CD4-positive, alpha-beta T cell (primary cell): ENCODE data around the gene STX1B. TPM values are rescaled to one million over a fixed set of nuclear protein-coding genes. Genes with fewer than 3 reads are reported as not detected.

Experiments
- ATAC-seq: fragments of 200-7000 bp; cut with Tn5 transposase; one replicate; pipeline ENCODE4 v1.10.0; 2022; ENCODE audit warnings: mild to moderate bottlenecking; ENCODE audit not compliant: poor library complexity
- CTCF ChIA-PET: fragments of 350-600 bp; sonication (Branson Sonifier 250); formaldehyde crosslinking; loops from one replicate; lab custom pipeline; 2021; ENCODE audit warnings: antibody characterized with exemption, inconsistent platforms; lab: Charles Lee
- POLR2A ChIA-PET: fragments of 350-600 bp; sonication (Branson Sonifier 250); formaldehyde crosslinking; loops from one replicate; lab custom pipeline; 2021; ENCODE audit warnings: antibody characterized with exemption, inconsistent platforms; lab: Charles Lee
- DNase-seq, 14 experiments: peaks; one replicate each; pipeline ENCODE4 v3.0.0-alpha.2; 2013 to 2020; ENCODE audit warnings: mixed read lengths in 2 of 14
- H3K27ac ChIP-seq, 2 donors: one replicate each; pipeline versions ENCODE4 v1.5.1 to v1.7.0; 2013; ENCODE audit warnings: low read length in 2 of 2, low read depth in 1 of 2, mild to moderate bottlenecking in 1 of 2
- H3K27me3 ChIP-seq, 2 experiments: 1 replicate in 1 of 2; 2 replicates in 1 of 2; pipeline versions ENCODE4 v1.6.1 to v1.7.0; 2013; ENCODE audit warnings: low read length in 2 of 2, control low read depth in 1 of 2, mild to moderate bottlenecking in 1 of 2, moderate library complexity in 1 of 2; ENCODE audit not compliant: insufficient read depth in 2 of 2, control insufficient read depth in 1 of 2
- H3K36me3 ChIP-seq: one replicate; pipeline ENCODE4 v1.6.1; 2013; ENCODE audit warnings: low read length, control low read depth; ENCODE audit not compliant: insufficient read depth
- H3K4me1 ChIP-seq: one replicate; pipeline ENCODE4 v1.6.1; 2013; ENCODE audit warnings: low read length, control low read depth; ENCODE audit not compliant: insufficient read depth
- H3K4me3 ChIP-seq: one replicate; pipeline ENCODE4 v1.5.1; 2013; ENCODE audit warnings: mild to moderate bottlenecking, low read length, moderate library complexity
- H3K9me3 ChIP-seq, 2 experiments: 1 replicate in 1 of 2; 2 replicates in 1 of 2; pipeline versions ENCODE4 v1.6.1 to v1.7.0; 2013; ENCODE audit warnings: low read length in 2 of 2, mild to moderate bottlenecking in 2 of 2, control low read depth in 1 of 2, moderate library complexity in 1 of 2; ENCODE audit not compliant: control insufficient read depth in 1 of 2, insufficient read depth in 1 of 2
- H3K27ac Mint-ChIP-seq: one replicate; pipeline ENCODE4 v1.8.0; 2020; ENCODE audit warnings: mixed read lengths
- H3K27me3 Mint-ChIP-seq: one replicate; pipeline ENCODE4 v1.8.0; 2021; ENCODE audit warnings: mixed read lengths
- H3K36me3 Mint-ChIP-seq: one replicate; pipeline ENCODE4 v1.8.0; 2021; ENCODE audit warnings: low read depth, mixed read lengths
- H3K4me1 Mint-ChIP-seq: one replicate; pipeline ENCODE4 v1.8.0; 2021; ENCODE audit warnings: low read depth, mixed read lengths
- H3K4me3 Mint-ChIP-seq: one replicate; pipeline ENCODE4 v1.8.0; 2020; ENCODE audit warnings: mild to moderate bottlenecking, mixed read lengths
- H3K9me3 Mint-ChIP-seq: one replicate; pipeline ENCODE4 v1.8.0; 2020; ENCODE audit warnings: mixed read lengths
- intact Hi-C, 2 experiments: fragments of 100-400 bp; cut with DNase I in 1 of 2; cut with micrococcal nuclease in 1 of 2; formaldehyde crosslinking; loops; one replicate each; pipeline versions ENCODE4 v1.15.1 to v1.9.0; 2023 to 2025; cut with DNase I, micrococcal nuclease
- total RNA-seq, 174 experiments: library from RNA in 2 of 174; stranded (reverse) in 2 of 174; gene quantifications; one replicate each; pipeline ENCODE4 v1.2.3 and lab custom pipeline; 2021 to 2026
- TF ChIP-seq, protein P1 (sequence below): fragments of 200-600 bp; IDR thresholded peaks from one replicate; pipeline ENCODE4 v1.8.0; 2022; ENCODE audit warnings: antibody characterized with exemption, mild to moderate bottlenecking

The STX1B gene
- total RNA-seq, 2 experiments from 2014 or later = 2.9 to 3.1 TPM

DNA sequence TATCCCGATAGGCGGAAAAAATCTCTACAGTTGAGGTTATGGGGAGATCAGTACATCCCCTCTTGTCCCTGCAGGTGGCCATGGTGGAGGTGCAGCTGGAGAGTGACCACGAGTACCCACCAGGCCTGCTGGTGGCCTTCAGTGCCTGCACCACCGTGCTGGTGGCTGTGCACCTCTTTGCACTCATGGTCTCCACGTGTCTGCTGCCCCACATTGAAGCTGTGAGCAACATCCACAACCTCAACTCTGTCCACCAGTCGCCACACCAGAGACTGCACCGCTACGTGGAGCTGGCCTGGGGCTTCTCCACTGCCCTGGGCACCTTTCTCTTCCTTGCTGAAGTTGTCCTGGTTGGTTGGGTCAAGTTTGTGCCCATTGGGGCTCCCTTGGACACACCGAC lies 57.3 kb downstream of the STX1B start:
- H3K9me3 Mint-ChIP-seq = no peaks in the 10 kb centered on the region
- H3K4me1 Mint-ChIP-seq = peaks cover 30% of the 10 kb centered on the region
- Histone ChIP-seq H3K4me3 (no peak overlapping the region), H3K27me3 (no peaks in the 10 kb centered on the region), H3K4me1 (peaks cover 46% of the 10 kb centered on the region), H3K36me3 (no peaks in the 10 kb centered on the region), H3K27ac (no peak overlapping the region), H3K9me3 (peaks cover 0 to 6% of the 10 kb centered on the region in 2 experiments)
- no peak overlapping the region for H3K4me3 Mint-ChIP-seq
- no peak for DNase-seq
- intact Hi-C loops = loop anchor here in 1 of 2 experiments (10.0 kb wide), 2 partner anchors 122 to 912 kb away; partner anchors contain the start of genes ZNF646 and ZNF668
- H3K27me3 Mint-ChIP-seq = no peaks in the 10 kb centered on the region
- no peak for ATAC-seq
- peaks cover 8% of the 10 kb centered on the region for H3K36me3 Mint-ChIP-seq
- TF ChIP-seq, protein P1, sequence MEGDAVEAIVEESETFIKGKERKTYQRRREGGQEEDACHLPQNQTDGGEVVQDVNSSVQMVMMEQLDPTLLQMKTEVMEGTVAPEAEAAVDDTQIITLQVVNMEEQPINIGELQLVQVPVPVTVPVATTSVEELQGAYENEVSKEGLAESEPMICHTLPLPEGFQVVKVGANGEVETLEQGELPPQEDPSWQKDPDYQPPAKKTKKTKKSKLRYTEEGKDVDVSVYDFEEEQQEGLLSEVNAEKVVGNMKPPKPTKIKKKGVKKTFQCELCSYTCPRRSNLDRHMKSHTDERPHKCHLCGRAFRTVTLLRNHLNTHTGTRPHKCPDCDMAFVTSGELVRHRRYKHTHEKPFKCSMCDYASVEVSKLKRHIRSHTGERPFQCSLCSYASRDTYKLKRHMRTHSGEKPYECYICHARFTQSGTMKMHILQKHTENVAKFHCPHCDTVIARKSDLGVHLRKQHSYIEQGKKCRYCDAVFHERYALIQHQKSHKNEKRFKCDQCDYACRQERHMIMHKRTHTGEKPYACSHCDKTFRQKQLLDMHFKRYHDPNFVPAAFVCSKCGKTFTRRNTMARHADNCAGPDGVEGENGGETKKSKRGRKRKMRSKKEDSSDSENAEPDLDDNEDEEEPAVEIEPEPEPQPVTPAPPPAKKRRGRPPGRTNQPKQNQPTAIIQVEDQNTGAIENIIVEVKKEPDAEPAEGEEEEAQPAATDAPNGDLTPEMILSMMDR = no peak
- no peak overlapping the region for H3K27ac Mint-ChIP-seq
- CTCF ChIA-PET = interaction anchor here (0.9 to 3.4 kb wide), 7 partner anchors 11 to 915 kb away, joined by 3 to 14 read pairs (median 4); partner anchors contain the start of gene HSD3B7
- POLR2A ChIA-PET = interaction anchor here (1.2 to 1.4 kb wide), 3 partner anchors 11 to 226 kb away, joined by 3 read pairs; partner anchors contain the start of gene FUS

DNA sequence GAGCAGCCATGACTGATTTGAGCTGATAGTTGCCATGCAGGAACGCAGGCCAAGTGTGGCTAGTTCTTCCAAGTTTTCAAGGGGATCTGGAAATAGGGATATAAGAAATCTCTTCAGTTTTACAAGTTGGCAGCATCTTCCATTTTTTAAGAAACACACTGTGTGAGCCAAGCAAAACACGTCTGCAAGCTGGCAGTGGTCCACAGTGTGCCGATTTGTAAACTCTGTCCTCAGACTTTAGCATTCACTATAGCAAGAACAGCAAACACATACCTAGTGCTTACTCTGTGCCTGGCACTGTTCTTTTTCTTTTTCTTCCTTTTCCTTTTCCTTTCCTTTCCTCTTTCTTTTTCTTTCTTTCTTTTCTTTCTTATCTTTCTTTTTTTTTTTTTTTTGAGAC lies 58.7 kb downstream of the STX1B start:
- intact Hi-C loops = loop anchor here in 1 of 2 experiments (10.0 kb wide), 2 partner anchors 123 to 913 kb away; partner anchors contain the start of genes ZNF646 and ZNF668
- CTCF ChIA-PET = no interaction called here

DNA sequence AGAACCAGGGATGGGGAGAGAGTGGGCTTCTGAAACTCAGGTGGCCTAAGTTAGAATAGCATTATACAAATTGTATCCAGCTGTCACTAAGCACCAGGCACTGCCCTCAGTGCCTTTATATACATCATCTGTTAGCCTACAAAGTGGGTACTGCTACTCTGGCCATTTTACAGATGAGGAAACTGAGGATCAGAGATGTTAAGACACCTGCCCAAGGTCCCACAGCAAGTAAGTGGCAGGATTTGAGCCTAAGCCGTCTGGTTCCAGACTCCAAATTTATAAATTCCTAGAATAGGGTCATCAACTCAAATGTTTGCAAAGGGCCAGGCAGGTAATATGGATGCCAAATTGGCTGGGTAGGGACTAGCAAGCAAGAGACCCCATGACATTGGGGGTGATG lies 59.2 kb downstream of the STX1B start:
- POLR2A ChIA-PET = no interaction called here
- intact Hi-C loops = loop anchor here in 1 of 2 experiments (10.0 kb wide), 2 partner anchors 124 to 914 kb away; partner anchors contain the start of genes ZNF646 and ZNF668
- ATAC-seq = no peak
- Mint-ChIP-seq H3K27ac (no peak overlapping the region), H3K27me3 (no peaks in the 10 kb centered on the region), H3K4me1 (peaks cover 19% of the 10 kb centered on the region), H3K9me3 (no peaks in the 10 kb centered on the region), H3K36me3 (no peaks in the 10 kb centered on the region), H3K4me3 (peak overlapping the region; percentile 60)
- Histone ChIP-seq H3K4me1 (peaks cover 35% of the 10 kb centered on the region), H3K27me3 (no peaks in the 10 kb centered on the region), H3K9me3 (peaks cover 0 to 6% of the 10 kb centered on the region in 2 experiments), H3K4me3 (no peak overlapping the region), H3K27ac (no peak overlapping the region), H3K36me3 (no peaks in the 10 kb centered on the region)
- TF ChIP-seq, protein P1 = no peak
- DNase-seq = no peak
- CTCF ChIA-PET = interaction anchor here (1.3 kb wide), 1 partner anchor 9 kb away, joined by 6 read pairs; no protein-coding TSS in a partner anchor

More for the DNA sequence above, 58.7 kb downstream of the STX1B start:
- no peak overlapping the region for H3K27ac Mint-ChIP-seq
- POLR2A ChIA-PET = no interaction called here
- no peak overlapping the region for H3K4me3 ChIP-seq
- H3K27ac ChIP-seq = no peak overlapping the region
- H3K9me3 Mint-ChIP-seq = no peaks in the 10 kb centered on the region
- TF ChIP-seq, protein P1 = no peak
- H3K4me3 Mint-ChIP-seq = peak overlapping the region; percentile 48
- no peaks in the 10 kb centered on the region for H3K27me3 Mint-ChIP-seq
- no peaks in the 10 kb centered on the region for H3K36me3 ChIP-seq
- H3K36me3 Mint-ChIP-seq = no peaks in the 10 kb centered on the region
- H3K27me3 ChIP-seq = no peaks in the 10 kb centered on the region
- H3K9me3 ChIP-seq = peaks cover 0 to 6% of the 10 kb centered on the region in 2 experiments
- peaks cover 21% of the 10 kb centered on the region for H3K4me1 Mint-ChIP-seq
- DNase-seq (no peak), ATAC-seq (no peak)
- H3K4me1 ChIP-seq = peaks cover 39% of the 10 kb centered on the region
